GM23338 (cell line): ENCODE results near the gene RAD51. TPM values are rescaled to one million over a fixed set of nuclear protein-coding genes. Genes with fewer than 3 reads are reported as not detected.

Experiments used
- ATAC-seq: fragments of 200-7000 bp; cut with Tn5 transposase; 3 replicates; pipeline ENCODE4 v1.9.1; 2020
- DNase-seq: peaks from one replicate; pipeline ENCODE4 v3.0.0-alpha.2; 2015; ENCODE audit warnings: low spot score
- H2AFZ ChIP-seq: fragments of 200-600 bp; sonication (generic); 2 replicates; pipeline ENCODE4 v1.8.0; 2016; ENCODE audit warnings: antibody characterized with exemption, mild to moderate bottlenecking, moderate library complexity
- H3F3A ChIP-seq: fragments of 200-600 bp; sonication (generic); replicated peaks from 2 replicates; pipeline ENCODE4 v1.8.0; 2017; ENCODE audit warnings: antibody characterized with exemption, mixed run types, low read depth
- H3K27ac ChIP-seq: fragments of 200-600 bp; sonication (generic); 2 replicates; pipeline ENCODE4 v1.6.1; 2016; ENCODE audit warnings: low read depth
- H3K27me3 ChIP-seq: fragments of 200-600 bp; sonication (generic); 2 replicates; pipeline ENCODE4 v1.8.0; 2016; ENCODE audit warnings: mild to moderate bottlenecking, mixed run types, moderate library complexity; ENCODE audit not compliant: insufficient read depth
- H3K36me3 ChIP-seq: fragments of 200-600 bp; sonication (generic); 2 replicates; pipeline ENCODE4 v1.8.0; 2016; ENCODE audit warnings: mild to moderate bottlenecking; ENCODE audit not compliant: insufficient read depth
- H3K4me1 ChIP-seq: fragments of 200-600 bp; sonication (generic); 2 replicates; pipeline ENCODE4 v1.8.0; 2016; ENCODE audit warnings: mild to moderate bottlenecking, moderate library complexity; ENCODE audit not compliant: insufficient read depth
- H3K4me2 ChIP-seq: fragments of 200-600 bp; sonication (generic); 2 replicates; pipeline ENCODE4 v1.7.1; 2017; ENCODE audit warnings: mixed run types
- H3K4me3 ChIP-seq: fragments of 200-600 bp; sonication (generic); 2 replicates; pipeline ENCODE4 v1.6.1; 2016; ENCODE audit warnings: mixed run types
- H3K79me2 ChIP-seq: fragments of 200-600 bp; sonication (generic); replicated peaks from 2 replicates; pipeline ENCODE4 v1.8.0; 2017; ENCODE audit warnings: mild to moderate bottlenecking; ENCODE audit not compliant: insufficient read depth
- H3K9me2 ChIP-seq: fragments of 200-600 bp; sonication (generic); 2 replicates; pipeline ENCODE4 v1.8.0; 2017; ENCODE audit not compliant: insufficient read depth
- H4K20me1 ChIP-seq: fragments of 200-600 bp; sonication (generic); replicated peaks from 2 replicates; pipeline ENCODE4 v1.8.0; 2017; ENCODE audit warnings: mild to moderate bottlenecking; ENCODE audit not compliant: insufficient read depth
- H3K27ac Mint-ChIP-seq: 2 replicates; pipeline ENCODE4 v1.8.0; 2020; ENCODE audit warnings: inconsistent platforms, mild to moderate bottlenecking, moderate library complexity, mixed read lengths
- H3K27me3 Mint-ChIP-seq: 3 replicates; pipeline ENCODE4 v1.8.0; 2022; ENCODE audit warnings: low read depth, mild to moderate bottlenecking, moderate library complexity, mixed read lengths, inconsistent platforms; ENCODE audit not compliant: insufficient read depth, poor library complexity
- H3K36me3 Mint-ChIP-seq: 3 replicates; pipeline ENCODE4 v1.8.0; 2021; ENCODE audit warnings: low read depth, mild to moderate bottlenecking, inconsistent platforms, moderate library complexity, mixed read lengths
- H3K4me1 Mint-ChIP-seq: 3 replicates; pipeline ENCODE4 v1.8.0; 2020; ENCODE audit warnings: mild to moderate bottlenecking, inconsistent platforms, mixed read lengths
- H3K4me3 Mint-ChIP-seq: 3 replicates; pipeline ENCODE4 v1.8.0; 2021; ENCODE audit warnings: moderate library complexity, mild to moderate bottlenecking, inconsistent platforms, mixed read lengths
- H3K9me3 Mint-ChIP-seq: 3 replicates; pipeline ENCODE4 v1.8.0; 2020; ENCODE audit warnings: moderate library complexity, mild to moderate bottlenecking, inconsistent platforms, mixed read lengths
- CREB1 ChIP-seq: fragments of 250-450 bp; sonication (Bioruptor Pico); IDR thresholded peaks from 2 replicates; pipeline ENCODE4 v1.5.0; 2020; ENCODE audit warnings: low read depth, mild to moderate bottlenecking, moderate library complexity
- EZH2 ChIP-seq: fragments of 200-600 bp; sonication (generic); IDR thresholded peaks from one replicate; pipeline ENCODE4 v1.8.0; 2017; ENCODE audit warnings: antibody characterized with exemption, mild to moderate bottlenecking, low read depth; ENCODE audit not compliant: unreplicated experiment
- EZH2phosphoT487 ChIP-seq: fragments of 200-600 bp; sonication (generic); IDR thresholded peaks from one replicate; pipeline ENCODE4 v1.8.1; 2018; ENCODE audit warnings: antibody characterized with exemption; ENCODE audit not compliant: unreplicated experiment
- JUNB ChIP-seq: IDR thresholded peaks from one replicate; pipeline ENCODE4 v1.6.1; 2016; ENCODE audit warnings: antibody characterized with exemption; ENCODE audit not compliant: unreplicated experiment
- NANOG ChIP-seq: IDR thresholded peaks from 2 replicates; pipeline ENCODE4 v1.6.1; 2016; ENCODE audit warnings: antibody characterized with exemption, borderline replicate concordance
- POLR2AphosphoS5 ChIP-seq: IDR thresholded peaks from 2 replicates; pipeline ENCODE4 v1.6.1; 2016; ENCODE audit warnings: antibody characterized with exemption, low read depth
- STAT1 ChIP-seq: IDR thresholded peaks from one replicate; pipeline ENCODE4 v1.6.1; 2016; ENCODE audit warnings: antibody characterized with exemption; ENCODE audit not compliant: unreplicated experiment
- ZNF114 ChIP-seq: fragments of 250-450 bp; sonication (Bioruptor Pico); IDR thresholded peaks from 2 replicates; pipeline ENCODE4 v1.5.0; 2020; ENCODE audit warnings: mild to moderate bottlenecking, moderate library complexity
- ZNF331 ChIP-seq: fragments of 250-450 bp; sonication (Bioruptor Pico); IDR thresholded peaks from 2 replicates; pipeline ENCODE4 v1.5.0; 2020; ENCODE audit warnings: low read depth, mild to moderate bottlenecking, moderate library complexity
- ZNF462 ChIP-seq: fragments of 250-450 bp; sonication (Bioruptor Pico); IDR thresholded peaks from 2 replicates; pipeline ENCODE4 v1.5.0; 2020; ENCODE audit warnings: mild to moderate bottlenecking, moderate library complexity
- polyA plus RNA-seq: library from polyadenylated mRNA; unstranded; fragments of >200 nt; fragmentation: Nextera tagmentation; extraction: Ambion mirVana; gene quantifications from 2 replicates; pipeline ENCODE4 v1.2.1, GENCODE V29; 2016
- total RNA-seq: library from RNA; depleted of rRNA; stranded (reverse); fragments of >200 nt; shearing (Covaris generic); gene quantifications from 2 replicates; pipeline ENCODE4 v1.2.3, GENCODE V29; 2014
- TF ChIP-seq, protein P1 (sequence below): IDR thresholded peaks from one replicate; pipeline ENCODE4 v1.6.1; 2018; ENCODE audit warnings: antibody characterized with exemption; ENCODE audit not compliant: unreplicated experiment
- TF ChIP-seq, protein P2 (sequence below), 2 experiments: fragments of 200-600 bp in 1 of 2; sonication (generic) in 1 of 2; conservative IDR thresholded peaks; 2 replicates each; pipeline versions ENCODE4 v1.5.1 to v1.6.1; 2016 to 2017; ENCODE audit warnings: antibody characterized with exemption in 2 of 2, low read depth in 2 of 2, mild to moderate bottlenecking in 2 of 2, moderate library complexity in 1 of 2
- TF ChIP-seq, protein P3 (sequence below): IDR thresholded peaks from 2 replicates; pipeline ENCODE4 v1.6.1; 2016; ENCODE audit warnings: antibody characterized with exemption

The RAD51 gene
- total and polyA plus RNA-seq, 2 experiments from 2014 or later: 20.3 to 26.2 TPM

DNA sequence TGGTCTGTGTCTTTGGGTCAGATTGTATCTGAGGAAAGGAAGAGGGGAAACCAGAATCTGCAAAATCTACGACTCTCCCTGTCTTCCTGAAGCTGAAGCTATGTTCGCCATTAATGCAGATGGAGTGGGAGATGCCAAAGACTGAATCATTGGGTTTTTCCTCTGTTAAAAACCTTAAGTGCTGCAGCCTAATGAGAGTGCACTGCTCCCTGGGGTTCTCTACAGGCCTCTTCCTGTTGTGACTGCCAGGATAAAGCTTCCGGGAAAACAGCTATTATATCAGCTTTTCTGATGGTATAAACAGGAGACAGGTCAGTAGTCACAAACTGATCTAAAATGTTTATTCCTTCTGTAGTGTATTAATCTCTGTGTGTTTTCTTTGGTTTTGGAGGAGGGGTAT lies 36.1 kb downstream of the RAD51 start:
- Histone ChIP-seq H2AFZ (no peak overlapping the region), H3K4me2 (no peak overlapping the region), H3K79me2 (no peaks in the 10 kb centered on the region), H3K4me1 (no peaks in the 10 kb centered on the region), H3K4me3 (no peak overlapping the region), H4K20me1 (peaks cover 5% of the 10 kb centered on the region), H3K27ac (0 out of 2 replicates have a peak overlapping the region, but pooled peaks have one; percentile 37), H3K27me3 (no peaks in the 10 kb centered on the region), H3K9me2 (no peaks in the 10 kb centered on the region), H3F3A (no peaks in the 10 kb centered on the region), H3K36me3 (peaks cover 33% of the 10 kb centered on the region)
- peaks cover 11% of the 10 kb centered on the region; the same call in 2 of the 3 replicates for H3K4me1 Mint-ChIP-seq
- no peaks in the 10 kb centered on the region for H3K9me3 Mint-ChIP-seq
- no peaks in the 10 kb centered on the region for H3K27me3 Mint-ChIP-seq
- peaks cover 68% of the 10 kb centered on the region for H3K36me3 Mint-ChIP-seq
- no peak for ATAC-seq
- no peak for TF ChIP-seq EZH2phosphoT487
- TF ChIP-seq ZNF114: no peak
- TF ChIP-seq, protein P1, sequence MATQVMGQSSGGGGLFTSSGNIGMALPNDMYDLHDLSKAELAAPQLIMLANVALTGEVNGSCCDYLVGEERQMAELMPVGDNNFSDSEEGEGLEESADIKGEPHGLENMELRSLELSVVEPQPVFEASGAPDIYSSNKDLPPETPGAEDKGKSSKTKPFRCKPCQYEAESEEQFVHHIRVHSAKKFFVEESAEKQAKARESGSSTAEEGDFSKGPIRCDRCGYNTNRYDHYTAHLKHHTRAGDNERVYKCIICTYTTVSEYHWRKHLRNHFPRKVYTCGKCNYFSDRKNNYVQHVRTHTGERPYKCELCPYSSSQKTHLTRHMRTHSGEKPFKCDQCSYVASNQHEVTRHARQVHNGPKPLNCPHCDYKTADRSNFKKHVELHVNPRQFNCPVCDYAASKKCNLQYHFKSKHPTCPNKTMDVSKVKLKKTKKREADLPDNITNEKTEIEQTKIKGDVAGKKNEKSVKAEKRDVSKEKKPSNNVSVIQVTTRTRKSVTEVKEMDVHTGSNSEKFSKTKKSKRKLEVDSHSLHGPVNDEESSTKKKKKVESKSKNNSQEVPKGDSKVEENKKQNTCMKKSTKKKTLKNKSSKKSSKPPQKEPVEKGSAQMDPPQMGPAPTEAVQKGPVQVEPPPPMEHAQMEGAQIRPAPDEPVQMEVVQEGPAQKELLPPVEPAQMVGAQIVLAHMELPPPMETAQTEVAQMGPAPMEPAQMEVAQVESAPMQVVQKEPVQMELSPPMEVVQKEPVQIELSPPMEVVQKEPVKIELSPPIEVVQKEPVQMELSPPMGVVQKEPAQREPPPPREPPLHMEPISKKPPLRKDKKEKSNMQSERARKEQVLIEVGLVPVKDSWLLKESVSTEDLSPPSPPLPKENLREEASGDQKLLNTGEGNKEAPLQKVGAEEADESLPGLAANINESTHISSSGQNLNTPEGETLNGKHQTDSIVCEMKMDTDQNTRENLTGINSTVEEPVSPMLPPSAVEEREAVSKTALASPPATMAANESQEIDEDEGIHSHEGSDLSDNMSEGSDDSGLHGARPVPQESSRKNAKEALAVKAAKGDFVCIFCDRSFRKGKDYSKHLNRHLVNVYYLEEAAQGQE: no peak
- TF ChIP-seq, protein P2, sequence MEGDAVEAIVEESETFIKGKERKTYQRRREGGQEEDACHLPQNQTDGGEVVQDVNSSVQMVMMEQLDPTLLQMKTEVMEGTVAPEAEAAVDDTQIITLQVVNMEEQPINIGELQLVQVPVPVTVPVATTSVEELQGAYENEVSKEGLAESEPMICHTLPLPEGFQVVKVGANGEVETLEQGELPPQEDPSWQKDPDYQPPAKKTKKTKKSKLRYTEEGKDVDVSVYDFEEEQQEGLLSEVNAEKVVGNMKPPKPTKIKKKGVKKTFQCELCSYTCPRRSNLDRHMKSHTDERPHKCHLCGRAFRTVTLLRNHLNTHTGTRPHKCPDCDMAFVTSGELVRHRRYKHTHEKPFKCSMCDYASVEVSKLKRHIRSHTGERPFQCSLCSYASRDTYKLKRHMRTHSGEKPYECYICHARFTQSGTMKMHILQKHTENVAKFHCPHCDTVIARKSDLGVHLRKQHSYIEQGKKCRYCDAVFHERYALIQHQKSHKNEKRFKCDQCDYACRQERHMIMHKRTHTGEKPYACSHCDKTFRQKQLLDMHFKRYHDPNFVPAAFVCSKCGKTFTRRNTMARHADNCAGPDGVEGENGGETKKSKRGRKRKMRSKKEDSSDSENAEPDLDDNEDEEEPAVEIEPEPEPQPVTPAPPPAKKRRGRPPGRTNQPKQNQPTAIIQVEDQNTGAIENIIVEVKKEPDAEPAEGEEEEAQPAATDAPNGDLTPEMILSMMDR (conservative IDR thresholded peaks at IDR 0.05; ENCODE audit: low read depth in 2 of 2): no peak
- TF ChIP-seq EZH2: no peak
- no peak for TF ChIP-seq NANOG
- no peak for TF ChIP-seq ZNF331 (CRISPR knock-in tag)
- TF ChIP-seq, protein P3, sequence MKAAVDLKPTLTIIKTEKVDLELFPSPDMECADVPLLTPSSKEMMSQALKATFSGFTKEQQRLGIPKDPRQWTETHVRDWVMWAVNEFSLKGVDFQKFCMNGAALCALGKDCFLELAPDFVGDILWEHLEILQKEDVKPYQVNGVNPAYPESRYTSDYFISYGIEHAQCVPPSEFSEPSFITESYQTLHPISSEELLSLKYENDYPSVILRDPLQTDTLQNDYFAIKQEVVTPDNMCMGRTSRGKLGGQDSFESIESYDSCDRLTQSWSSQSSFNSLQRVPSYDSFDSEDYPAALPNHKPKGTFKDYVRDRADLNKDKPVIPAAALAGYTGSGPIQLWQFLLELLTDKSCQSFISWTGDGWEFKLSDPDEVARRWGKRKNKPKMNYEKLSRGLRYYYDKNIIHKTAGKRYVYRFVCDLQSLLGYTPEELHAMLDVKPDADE: no peak
- TF ChIP-seq STAT1: no peak
- TF ChIP-seq JUNB: no peak
- no peak for TF ChIP-seq POLR2AphosphoS5
- no peak for TF ChIP-seq ZNF462
- TF ChIP-seq CREB1: no peak
- peak overlapping the region; percentile 87 for H3K27ac Mint-ChIP-seq
- DNase-seq: no peak
- H3K4me3 Mint-ChIP-seq: no peak overlapping the region; the same call in 2 of the 3 replicates
